Lower lobe of right lung (tissue), 2 donors: ENCODE results near the gene PAPPA. TPM values are rescaled to one million over a fixed set of nuclear protein-coding genes. Genes with fewer than 3 reads are reported as not detected.

Experiments
- ATAC-seq, 2 donors: fragments of 200-7000 bp; cut with Tn5 transposase; one replicate each; pipeline ENCODE4 v1.9.1; 2020 to 2022; ENCODE audit warnings: mild to moderate bottlenecking in 2 of 2, moderate library complexity in 2 of 2
- DNase-seq: peaks from one replicate; pipeline ENCODE4 v3.0.0-alpha.2; 2020
- H3K27ac ChIP-seq: fragments of 200-600 bp; one replicate; pipeline ENCODE4 v1.8.0; 2022
- H3K27me3 ChIP-seq: fragments of 200-600 bp; one replicate; pipeline ENCODE4 v1.8.0; 2022; ENCODE audit warnings: low read depth
- H3K36me3 ChIP-seq: fragments of 200-600 bp; one replicate; pipeline ENCODE4 v1.8.0; 2022; ENCODE audit warnings: mild to moderate bottlenecking
- H3K4me1 ChIP-seq: fragments of 200-600 bp; one replicate; pipeline ENCODE4 v1.8.0; 2022
- H3K4me3 ChIP-seq: fragments of 200-600 bp; one replicate; pipeline ENCODE4 v1.8.0; 2022; ENCODE audit warnings: mild to moderate bottlenecking
- H3K9me3 ChIP-seq: fragments of 200-600 bp; one replicate; pipeline ENCODE4 v1.8.0; 2022
- intact Hi-C: fragments of 100-400 bp; cut with DNase I; formaldehyde crosslinking; loops from one replicate; pipeline ENCODE4 v1.11.0; 2022
- total RNA-seq: library from RNA; stranded (reverse); fragmentation: NEBNext Ultra II Directional; extraction: Animal tissue kit (Norgen Biotek cat#: 25700); gene quantifications from one replicate; pipeline ENCODE4 v1.2.1, GENCODE V29; 2021
- TF ChIP-seq, protein P1 (sequence below): fragments of 200-600 bp; IDR thresholded peaks from one replicate; pipeline ENCODE4 v1.8.0; 2022; ENCODE audit warnings: antibody characterized with exemption, mild to moderate bottlenecking
- donor health status: DM: no; HTN: yes; CAD: no; lungs with severe emphysema.

The PAPPA gene
- total RNA-seq, 1 donor from 2014 or later: 2.2 TPM

DNA sequence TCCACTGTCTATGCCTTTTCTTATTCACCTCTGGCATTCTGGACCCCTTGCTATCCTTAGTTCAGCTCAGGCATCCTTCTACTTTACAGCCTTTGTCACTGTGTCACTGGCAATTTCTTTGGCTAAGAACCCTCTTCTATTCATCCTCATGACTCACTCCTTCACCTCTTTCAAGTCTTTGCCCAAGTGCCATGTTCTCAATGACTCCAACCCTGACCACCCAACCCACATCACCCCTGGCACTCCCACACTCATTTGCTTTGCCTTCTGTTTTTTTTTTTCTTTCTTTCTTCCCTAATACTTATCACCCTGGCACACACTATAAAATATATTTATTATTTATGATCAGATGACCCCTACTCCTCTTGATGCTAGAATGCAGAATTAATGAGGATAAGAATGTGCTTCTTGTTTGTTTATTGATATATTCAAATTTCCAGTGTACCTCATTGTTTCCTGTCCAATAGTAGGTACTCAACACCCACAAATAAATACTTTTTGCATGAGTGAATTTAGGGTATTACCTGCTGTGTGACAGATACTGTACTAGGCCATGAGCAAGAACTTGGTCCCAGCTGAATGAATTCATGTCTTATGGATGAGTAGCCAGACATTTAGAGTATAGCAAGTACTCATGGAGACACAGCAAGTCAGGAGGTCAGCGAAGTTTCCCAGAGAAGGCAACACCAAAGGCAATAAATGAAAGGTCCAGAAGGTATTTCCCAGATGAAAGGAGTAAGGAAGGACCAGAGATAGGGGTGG is 236.1 kb downstream of the PAPPA start:
- H3K9me3 ChIP-seq: no peaks in the 10 kb centered on the region
- H3K27ac ChIP-seq: no peak overlapping the region
- no peak for DNase-seq
- no peak overlapping the region for H3K4me3 ChIP-seq
- H3K4me1 ChIP-seq: no peaks in the 10 kb centered on the region
- no peaks in the 10 kb centered on the region for H3K27me3 ChIP-seq
- TF ChIP-seq, protein P1, sequence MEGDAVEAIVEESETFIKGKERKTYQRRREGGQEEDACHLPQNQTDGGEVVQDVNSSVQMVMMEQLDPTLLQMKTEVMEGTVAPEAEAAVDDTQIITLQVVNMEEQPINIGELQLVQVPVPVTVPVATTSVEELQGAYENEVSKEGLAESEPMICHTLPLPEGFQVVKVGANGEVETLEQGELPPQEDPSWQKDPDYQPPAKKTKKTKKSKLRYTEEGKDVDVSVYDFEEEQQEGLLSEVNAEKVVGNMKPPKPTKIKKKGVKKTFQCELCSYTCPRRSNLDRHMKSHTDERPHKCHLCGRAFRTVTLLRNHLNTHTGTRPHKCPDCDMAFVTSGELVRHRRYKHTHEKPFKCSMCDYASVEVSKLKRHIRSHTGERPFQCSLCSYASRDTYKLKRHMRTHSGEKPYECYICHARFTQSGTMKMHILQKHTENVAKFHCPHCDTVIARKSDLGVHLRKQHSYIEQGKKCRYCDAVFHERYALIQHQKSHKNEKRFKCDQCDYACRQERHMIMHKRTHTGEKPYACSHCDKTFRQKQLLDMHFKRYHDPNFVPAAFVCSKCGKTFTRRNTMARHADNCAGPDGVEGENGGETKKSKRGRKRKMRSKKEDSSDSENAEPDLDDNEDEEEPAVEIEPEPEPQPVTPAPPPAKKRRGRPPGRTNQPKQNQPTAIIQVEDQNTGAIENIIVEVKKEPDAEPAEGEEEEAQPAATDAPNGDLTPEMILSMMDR: no peak
- intact Hi-C loops: no loop called here
- ATAC-seq: no peak
- no peaks in the 10 kb centered on the region for H3K36me3 ChIP-seq

GRCh38 chr9:116390303-116391228 is 237.0 kb downstream of the PAPPA start:
- Histone ChIP-seq H3K27me3 (no peaks in the 10 kb centered on the region), H3K9me3 (no peaks in the 10 kb centered on the region), H3K27ac (no peak overlapping the region), H3K4me1 (no peaks in the 10 kb centered on the region), H3K36me3 (no peaks in the 10 kb centered on the region), H3K4me3 (no peak overlapping the region)
- intact Hi-C loops: no loop called here
- no peak for ATAC-seq
- TF ChIP-seq, protein P1: no peak
- DNase-seq: no peak

GRCh38 chr9:116391306-116391900 is 237.8 kb downstream of the PAPPA start:
- Histone ChIP-seq H3K4me1 (no peaks in the 10 kb centered on the region), H3K27me3 (no peaks in the 10 kb centered on the region), H3K4me3 (no peak overlapping the region), H3K36me3 (no peaks in the 10 kb centered on the region), H3K9me3 (no peaks in the 10 kb centered on the region), H3K27ac (no peak overlapping the region)
- ATAC-seq: peak in 1 of 2 donors; percentile 16
- no peak for DNase-seq
- intact Hi-C loops: no loop called here
- TF ChIP-seq, protein P1: no peak

DNA sequence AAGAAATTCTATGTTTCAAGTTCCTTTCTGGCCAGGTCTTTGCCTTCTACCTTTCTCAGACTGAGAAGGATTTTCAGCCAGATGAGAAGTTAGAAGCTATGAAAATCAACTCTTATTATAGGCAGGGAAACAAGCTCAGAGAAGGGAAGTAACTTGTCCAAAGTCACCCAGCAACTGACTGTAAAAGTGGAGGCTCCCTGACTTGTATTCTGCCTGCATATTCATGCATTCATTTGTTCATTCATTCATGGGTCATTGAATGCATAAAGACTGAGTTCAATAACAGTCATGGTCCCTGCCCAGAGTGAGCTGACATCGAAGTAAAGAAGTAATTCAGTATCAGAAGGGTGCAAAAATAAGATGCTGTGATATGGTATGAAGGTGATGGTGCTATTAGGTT is 239.6 kb downstream of the PAPPA start:
- Histone ChIP-seq H3K4me3 (no peak overlapping the region), H3K36me3 (no peaks in the 10 kb centered on the region), H3K27me3 (no peaks in the 10 kb centered on the region), H3K9me3 (no peaks in the 10 kb centered on the region), H3K27ac (no peak overlapping the region), H3K4me1 (no peaks in the 10 kb centered on the region)
- intact Hi-C loops: no loop called here
- DNase-seq: no peak
- TF ChIP-seq, protein P1: no peak
- ATAC-seq: no peak

DNA sequence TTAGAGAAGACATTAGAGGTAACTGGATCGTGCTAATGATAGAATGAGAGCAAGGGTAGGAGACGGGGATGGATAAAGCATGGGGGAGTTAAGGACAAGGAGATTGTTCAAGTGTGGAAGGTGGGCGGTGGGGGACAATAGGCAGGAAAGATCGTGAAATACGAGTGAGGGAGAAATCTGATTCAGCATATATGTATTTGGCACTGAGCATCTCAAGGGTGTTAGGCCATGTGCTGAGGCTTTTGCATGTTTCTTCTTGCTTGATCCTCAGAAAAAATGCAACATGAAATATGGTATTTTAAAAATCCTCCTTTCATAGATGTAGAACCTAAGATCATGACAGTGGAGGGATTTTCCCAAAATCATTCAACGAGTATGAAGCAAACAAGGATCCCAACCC is 240.5 kb downstream of the PAPPA start:
- Histone ChIP-seq H3K36me3 (no peaks in the 10 kb centered on the region), H3K4me3 (no peak overlapping the region)
- TF ChIP-seq, protein P1: no peak

More for the DNA sequence above, 240.5 kb downstream of the PAPPA start:
- ATAC-seq (no peak), DNase-seq (no peak)
- no peaks in the 10 kb centered on the region for H3K9me3 ChIP-seq
- no peak overlapping the region for H3K27ac ChIP-seq
- no peaks in the 10 kb centered on the region for H3K4me1 ChIP-seq
- H3K27me3 ChIP-seq: no peaks in the 10 kb centered on the region
- intact Hi-C loops: no loop called here
